Activated T-cell treated with anti-CD3 and anti-CD28 coated beads for 4 hours (primary cell): Measurements from ENCODE around the gene NACC2.

Experiments
- DNase-seq: peaks from one replicate; pipeline ENCODE4 v3.0.0-alpha.2; 2020

NACC2 gene

GRCh38 chr9:136091582-136092352 lies 3.3 kb downstream of the NACC2 start:
- no peak for DNase-seq

DNA sequence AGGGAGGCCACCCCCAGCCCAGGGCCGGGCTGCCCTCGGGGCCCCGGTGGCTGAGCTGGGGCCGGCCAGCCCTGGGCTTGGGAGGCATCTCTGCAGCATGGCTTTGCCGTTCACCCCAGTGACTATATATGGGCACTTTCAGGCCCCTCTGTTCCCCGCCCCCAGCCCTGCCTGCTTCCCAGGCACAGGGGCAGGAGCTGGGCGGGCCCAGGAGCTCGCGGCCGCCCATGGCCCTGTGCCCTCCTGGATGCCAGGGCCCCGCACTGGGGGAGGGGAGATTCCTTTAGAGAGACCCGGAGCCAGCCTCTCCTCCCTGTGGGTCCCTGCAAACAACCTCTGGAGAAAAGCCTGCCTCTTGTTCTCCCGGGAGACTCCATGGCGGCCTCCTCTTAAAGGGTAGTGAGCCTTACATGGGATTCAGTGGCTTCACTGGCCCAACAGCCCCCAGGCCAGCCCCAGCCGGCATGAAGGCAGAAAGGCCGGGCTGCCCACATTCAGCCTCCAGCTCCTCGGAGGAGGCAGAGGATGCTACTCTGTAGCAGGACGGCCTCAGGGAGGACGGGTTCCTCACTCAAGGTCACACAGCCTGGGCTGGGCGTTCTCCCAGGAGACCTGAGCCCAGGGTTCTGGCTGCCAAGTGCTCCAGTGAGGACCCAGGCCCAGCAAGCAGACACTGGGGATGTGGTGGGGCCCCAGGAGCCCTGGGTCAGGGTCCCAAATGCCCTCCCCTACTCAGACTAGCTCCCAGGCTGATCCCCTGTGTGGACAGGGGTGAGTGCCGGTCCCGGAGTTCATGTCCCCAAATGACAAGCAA lies 4.1 kb downstream of the NACC2 start:
- DNase-seq: no peak

DNA sequence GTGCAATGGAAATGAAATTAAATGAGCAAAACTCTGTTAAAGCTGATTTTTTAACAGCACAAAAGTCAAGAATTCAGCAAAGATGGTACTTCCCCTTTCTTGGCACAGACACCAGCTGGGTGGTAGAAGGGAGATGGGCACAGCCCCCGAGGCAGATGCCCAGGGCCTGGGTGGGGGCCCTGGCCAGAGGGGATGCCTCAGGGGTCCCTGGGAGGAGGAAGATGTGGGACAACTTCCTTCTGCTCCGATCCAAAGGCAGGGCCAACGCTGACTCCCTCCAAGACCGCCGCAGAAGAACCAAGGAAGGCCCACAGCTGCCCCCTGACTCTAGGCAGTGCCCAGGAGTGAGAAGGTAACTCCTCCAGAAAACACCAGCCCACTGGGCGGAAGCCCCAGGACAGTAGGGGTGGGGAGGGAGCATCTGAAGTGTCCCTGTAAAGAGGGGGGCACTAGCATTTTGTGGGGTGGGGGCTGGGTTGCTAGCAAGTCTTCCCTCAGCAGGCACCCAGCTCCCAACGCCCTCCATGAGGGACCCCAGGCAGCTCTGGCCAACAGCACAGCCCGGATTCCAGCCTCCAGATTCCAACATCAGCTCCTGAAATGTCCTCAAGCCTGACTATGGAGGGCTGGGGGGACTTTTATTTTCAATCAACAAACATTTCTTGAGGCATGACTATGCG lies 4.9 kb downstream of the NACC2 start:
- DNase-seq: no peak

DNA sequence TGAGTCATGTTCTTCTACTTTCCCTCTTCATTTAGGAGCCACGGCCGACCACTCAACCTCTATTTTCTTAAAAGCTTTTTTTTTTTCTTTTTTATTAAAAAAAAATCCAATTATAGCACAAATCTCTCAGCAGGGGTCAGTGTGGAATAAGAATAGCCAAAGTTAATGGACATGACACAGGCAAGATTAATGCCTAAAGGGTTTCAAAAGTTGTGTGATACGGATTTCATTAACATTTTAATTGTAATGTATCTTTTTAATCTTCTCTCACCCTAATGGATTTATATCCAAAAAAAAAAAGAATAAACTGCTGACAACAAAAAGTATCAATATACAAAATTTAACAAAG lies 5.4 kb downstream of the NACC2 start:
- no peak for DNase-seq

- DNase-seq: no peak
Measured at GRCh38 chr9:136088939-136089696, 6.0 kb downstream of the NACC2 start.

- no peak for DNase-seq
Measured at GRCh38 chr9:136088481-136088938, 6.6 kb downstream of the NACC2 start.

DNA sequence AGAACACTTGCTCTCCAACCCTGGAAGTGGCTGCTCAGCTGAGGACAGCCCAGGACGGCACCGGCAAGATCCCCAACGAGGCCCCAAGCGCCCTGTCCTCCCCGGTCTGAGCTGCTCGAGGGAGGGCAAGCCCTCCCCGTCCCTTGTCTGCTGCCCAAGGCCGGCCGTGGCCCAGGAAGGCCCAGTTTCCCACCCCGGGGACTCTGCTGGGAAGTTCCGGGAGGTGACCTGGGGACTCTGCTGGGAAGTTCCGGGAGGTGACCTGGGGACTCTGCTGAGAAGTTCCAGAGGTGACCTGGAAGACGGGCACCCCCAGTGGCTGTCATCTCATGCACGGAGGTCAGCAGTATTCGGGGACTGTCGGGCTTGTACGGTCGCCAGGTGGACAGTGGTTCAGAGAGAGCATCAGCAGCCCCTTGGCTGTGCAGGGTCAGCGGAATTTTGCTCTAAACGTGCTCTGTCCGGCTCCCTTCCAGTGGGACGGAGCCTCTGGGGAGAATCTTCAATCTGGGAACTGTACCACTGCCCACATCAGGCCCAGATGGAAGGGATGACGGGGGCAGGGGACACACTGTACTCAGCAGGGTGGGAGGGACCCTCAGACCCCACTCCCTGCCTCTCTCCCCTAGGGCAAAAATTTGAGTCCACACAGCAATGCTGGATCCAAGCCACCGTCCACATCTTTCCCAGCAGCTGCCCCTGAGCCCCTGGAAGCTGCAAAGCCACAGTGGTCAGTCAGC lies 7.2 kb downstream of the NACC2 start:
- DNase-seq: no peak

- no peak for DNase-seq
Measured at GRCh38 chr9:136086951-136087740, 7.9 kb downstream of the NACC2 start.

DNA sequence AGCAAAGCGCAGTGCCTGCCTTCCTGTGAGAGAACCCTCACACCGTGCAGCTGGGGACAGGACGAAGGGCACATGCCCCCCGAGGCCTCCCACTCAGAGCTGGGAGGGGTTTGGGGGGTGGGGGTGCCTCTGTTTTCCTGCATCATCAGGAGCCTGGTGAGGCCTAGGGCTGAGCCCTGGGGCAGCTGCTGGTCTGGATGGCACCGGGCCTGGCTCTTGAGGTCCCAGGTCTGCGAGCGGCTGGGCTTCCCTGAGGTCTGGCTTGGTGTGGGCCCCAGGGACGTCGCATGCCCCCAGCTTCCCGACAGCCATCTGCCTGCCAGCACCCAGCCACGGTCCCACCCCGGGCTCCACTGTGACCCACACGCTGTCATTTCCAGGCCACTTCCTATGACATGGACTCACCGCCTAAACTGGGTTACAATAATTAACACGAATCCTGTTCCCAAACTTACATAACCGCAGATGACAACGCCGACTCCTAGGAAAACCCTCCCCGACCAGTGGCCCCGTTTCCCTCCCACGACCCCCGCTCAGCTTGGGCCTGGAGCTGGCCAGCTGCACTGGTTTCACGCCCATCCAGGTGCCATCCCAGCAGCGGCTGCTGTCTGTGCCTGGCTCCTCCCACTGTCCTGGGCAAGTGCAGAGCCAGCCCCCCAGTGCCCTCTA lies 8.7 kb downstream of the NACC2 start:
- DNase-seq: no peak

- DNase-seq: no peak
Measured at GRCh38 chr9:136085815-136086212, 9.3 kb downstream of the NACC2 start.

DNA sequence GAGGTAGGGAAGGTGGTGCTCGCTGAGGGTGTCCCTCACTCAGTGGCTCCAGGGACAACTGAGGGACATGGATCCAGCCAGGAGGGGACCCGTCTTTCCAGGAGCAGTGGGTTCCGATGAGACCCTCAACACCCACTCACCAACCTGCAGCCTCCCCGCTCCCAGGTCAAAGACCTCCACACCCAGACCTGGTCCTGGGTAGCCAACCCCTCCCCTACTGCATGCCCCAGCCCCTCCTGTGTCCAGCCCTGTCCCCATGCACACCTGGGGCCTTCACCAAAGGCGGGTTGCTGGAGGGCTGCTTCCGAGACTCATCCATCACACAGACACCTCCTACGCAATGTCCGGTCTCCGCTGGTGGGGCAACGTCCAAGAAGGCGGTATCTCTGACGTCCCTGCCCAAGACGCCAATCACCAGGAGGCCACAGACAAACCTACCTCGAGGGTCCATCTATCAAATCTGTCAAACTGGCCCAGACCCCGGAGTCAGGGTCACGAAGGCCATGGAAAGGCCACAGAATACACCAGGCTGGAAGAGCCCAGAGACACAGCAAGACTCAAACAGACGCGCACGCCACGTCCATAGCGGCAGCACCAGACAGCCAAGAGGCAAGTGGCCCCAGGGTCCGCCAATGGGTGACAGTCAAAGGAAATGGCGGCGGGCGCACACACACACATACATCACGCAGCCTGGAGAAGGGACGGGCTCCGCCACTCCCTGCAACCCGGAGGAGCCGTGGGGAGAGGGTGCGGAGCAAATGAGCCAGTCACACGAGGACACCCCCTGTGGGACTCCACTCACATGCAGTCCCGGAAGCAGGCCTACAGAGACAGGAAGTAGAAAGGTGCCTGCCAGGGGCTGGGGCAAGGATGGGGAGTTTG lies 10.8 kb downstream of the NACC2 start:
- no peak for DNase-seq

GRCh38 chr9:136083558-136084062 lies 11.5 kb downstream of the NACC2 start:
- DNase-seq: no peak

DNA sequence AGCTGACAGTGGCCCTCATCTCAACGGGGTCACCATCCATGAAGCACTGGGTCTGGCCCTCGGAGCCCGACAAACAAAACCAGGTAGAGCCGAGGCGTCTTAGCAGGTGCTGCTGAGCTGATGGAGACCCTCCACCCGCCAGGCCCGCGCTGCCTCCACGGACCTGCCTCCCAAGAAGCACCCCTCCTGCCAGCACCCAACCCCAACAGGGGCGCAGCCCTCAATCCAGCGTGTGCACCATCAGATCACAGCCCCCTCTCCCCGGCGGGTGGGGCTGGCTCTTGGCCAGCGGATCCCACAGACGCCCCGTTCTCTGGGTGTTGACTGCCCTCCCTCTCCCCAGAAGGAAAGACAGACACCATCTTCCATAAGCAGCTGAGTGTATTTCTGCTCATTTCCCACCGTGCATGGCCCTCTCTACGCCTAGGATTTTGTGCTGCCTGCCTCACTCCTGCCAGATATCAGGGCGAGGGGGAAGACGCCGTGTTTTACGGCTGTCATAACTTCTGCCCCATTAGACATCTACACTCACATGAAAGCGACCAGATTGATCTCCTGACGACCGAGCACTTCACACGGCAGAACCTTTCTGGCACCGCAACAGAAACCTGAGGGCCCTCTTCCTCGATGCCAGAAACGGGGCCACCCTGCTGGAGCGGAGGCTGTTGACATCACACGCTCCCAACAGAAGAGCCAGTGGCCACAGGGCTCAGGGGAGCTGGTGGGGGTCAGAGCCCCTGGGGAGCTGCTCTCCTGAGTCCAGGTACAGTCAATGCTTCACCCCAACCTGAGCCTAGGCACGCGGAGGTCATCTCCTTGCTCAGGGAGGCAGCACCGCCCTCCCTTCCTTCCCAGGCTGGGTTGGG lies 12.4 kb downstream of the NACC2 start:
- DNase-seq: no peak

DNA sequence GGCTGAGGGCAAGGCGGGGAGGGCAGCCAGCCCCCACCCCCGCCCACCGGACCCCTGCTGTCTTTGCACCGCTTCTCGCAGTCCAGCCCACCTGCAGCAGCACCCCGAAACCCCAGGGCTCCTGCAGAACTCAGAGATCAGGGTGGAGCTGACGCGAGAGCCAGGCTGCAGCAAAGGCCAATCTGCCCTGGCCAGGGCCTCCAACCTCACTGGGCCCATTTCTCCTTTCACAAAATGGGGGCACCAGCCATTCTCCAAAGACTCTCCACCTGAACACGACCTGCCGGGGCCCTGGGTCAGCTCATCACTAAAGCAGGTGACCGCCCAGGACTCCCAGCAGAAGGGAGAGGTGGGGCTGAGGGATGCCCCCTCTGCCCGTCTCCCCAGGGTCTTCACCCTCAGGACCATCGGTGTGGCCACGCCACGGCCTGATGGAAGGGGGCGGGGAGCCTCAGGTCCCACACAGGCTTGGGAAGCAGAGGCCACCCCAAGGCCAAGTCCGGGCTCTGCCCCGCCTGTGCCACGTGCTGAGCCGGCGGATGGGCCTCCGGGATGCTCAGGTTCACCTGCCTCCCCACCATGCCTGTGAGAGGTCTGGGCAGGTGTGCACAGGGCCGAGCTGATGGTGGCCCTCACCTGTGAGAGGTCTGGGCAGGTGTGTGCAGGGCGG lies 13.1 kb downstream of the NACC2 start:
- no peak for DNase-seq

DNA sequence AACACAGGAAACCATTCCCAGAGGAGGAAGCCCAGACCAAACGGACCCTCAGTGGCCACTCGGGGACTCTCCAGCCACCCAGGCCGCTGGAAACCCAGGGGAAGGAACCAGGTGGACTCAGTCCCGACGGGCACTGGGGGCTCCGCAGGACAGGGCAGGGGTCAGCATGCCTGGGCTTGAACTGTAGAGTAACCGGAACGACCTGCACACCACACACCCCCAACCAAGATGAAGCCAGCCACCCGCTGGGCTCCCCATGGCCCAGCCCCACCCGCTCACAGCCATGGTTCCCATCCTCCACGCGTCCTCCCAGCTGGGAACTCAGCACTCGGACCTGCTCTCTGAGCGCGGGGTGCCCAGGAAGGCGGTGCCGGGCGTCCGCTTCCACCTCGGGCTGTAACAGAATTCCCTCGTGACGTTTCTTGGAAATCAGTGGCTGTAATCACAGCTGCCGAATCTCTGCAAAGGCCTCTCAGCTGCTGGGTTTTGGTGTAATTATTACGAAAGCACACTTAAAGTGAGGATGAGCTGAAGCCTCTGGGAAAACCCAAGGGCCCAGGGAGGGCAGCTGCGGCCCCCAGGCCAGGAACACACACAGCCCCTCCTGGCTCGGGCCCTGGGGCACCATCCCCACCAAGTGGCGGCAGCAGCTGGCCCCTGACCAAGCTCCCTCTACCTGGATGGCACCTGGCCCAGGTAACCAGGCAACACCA lies 13.8 kb downstream of the NACC2 start:
- no peak for DNase-seq

DNA sequence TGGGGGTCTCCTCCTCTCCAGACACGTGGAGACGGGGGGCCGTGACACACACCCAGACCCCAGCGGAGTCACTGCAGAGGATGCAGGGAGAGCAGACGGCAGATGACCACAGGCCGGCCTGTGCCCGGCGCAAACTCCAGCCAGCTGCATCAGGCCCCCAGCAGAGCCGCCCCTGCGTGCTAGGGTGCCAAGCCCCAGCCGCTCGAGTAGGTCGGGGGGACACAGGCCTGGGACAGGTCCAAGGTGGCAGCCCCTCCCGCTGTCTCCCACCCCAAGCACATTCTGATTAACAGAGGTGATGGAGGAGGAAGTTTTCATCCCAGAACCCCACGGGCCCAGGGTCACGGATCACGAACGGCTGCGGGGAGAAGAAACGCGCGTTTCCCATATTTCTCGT lies 14.4 kb downstream of the NACC2 start:
- no peak for DNase-seq

DNA sequence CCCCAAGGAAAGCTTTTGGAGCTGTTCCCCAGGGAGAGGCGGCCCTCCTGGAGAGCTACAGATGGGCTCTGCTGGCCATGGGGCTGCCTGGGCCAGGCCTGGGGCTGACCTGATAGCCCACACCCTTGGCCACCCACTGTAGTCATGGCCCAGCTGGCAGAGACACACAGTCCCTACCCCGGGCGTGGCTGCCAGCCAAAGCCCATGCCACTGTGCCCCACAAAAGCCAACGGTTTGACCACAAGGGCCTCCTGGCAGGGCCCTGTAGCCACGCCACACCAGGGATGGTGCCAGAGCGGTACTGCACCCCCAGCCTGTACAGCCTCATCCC lies 15.2 kb downstream of the NACC2 start:
- no peak for DNase-seq
